NCI-H128 (cell line): ENCODE measurements around the gene MEGF11.

Experiments used
- DNase-seq: peaks from one replicate; lab custom pipeline; 2025; ENCODE audit not compliant: unreplicated experiment; lab: John Stamatoyannopoulos, UW

MEGF11 gene

GRCh38 chr15:66038387-66039116 is 215.0 kb downstream of the MEGF11 start:
- DNase-seq, result no peak

- no peak for DNase-seq
These were observed 216.7 kb downstream of the MEGF11 start for GRCh38 chr15:66036859-66037258.

GRCh38 chr15:66035901-66036300 is 217.6 kb downstream of the MEGF11 start:
- DNase-seq, result no peak

GRCh38 chr15:66033143-66033542 is 220.4 kb downstream of the MEGF11 start:
- no peak for DNase-seq

GRCh38 chr15:66032006-66032405 is 221.5 kb downstream of the MEGF11 start:
- DNase-seq, result no peak

- DNase-seq, result no peak
These were observed 222.9 kb downstream of the MEGF11 start for GRCh38 chr15:66030650-66031049.

- DNase-seq, result no peak
These were observed 223.9 kb downstream of the MEGF11 start for GRCh38 chr15:66029650-66030049.

- DNase-seq, result no peak
These were observed 226.2 kb downstream of the MEGF11 start for GRCh38 chr15:66027268-66027805.

- DNase-seq, result no peak
These were observed 227.6 kb downstream of the MEGF11 start for GRCh38 chr15:66025972-66026371.

GRCh38 chr15:66025015-66025452 is 228.5 kb downstream of the MEGF11 start:
- no peak for DNase-seq

- DNase-seq, result no peak
These were observed 229.4 kb downstream of the MEGF11 start for GRCh38 chr15:66024116-66024515.

- no peak for DNase-seq
These were observed 230.1 kb downstream of the MEGF11 start for GRCh38 chr15:66023311-66023972.

GRCh38 chr15:66022163-66022525 is 231.4 kb downstream of the MEGF11 start:
- DNase-seq, result no peak

GRCh38 chr15:66021496-66022162 is 231.9 kb downstream of the MEGF11 start:
- no peak for DNase-seq

- DNase-seq, result no peak
These were observed 233.6 kb downstream of the MEGF11 start for GRCh38 chr15:66019826-66020398.

- DNase-seq, result no peak
These were observed 234.2 kb downstream of the MEGF11 start for GRCh38 chr15:66019368-66019767.

- no peak for DNase-seq
These were observed 235.1 kb downstream of the MEGF11 start for GRCh38 chr15:66018488-66018797.

- DNase-seq, result no peak
These were observed 235.6 kb downstream of the MEGF11 start for GRCh38 chr15:66017792-66018487.

GRCh38 chr15:66017000-66017399 is 236.6 kb downstream of the MEGF11 start:
- no peak for DNase-seq

- DNase-seq, result no peak
These were observed 237.4 kb downstream of the MEGF11 start for GRCh38 chr15:66016199-66016598.

GRCh38 chr15:66014635-66015182 is 238.8 kb downstream of the MEGF11 start:
- DNase-seq, result no peak
